ENCODE data around the gene BLOC1S3.

BLOC1S3 gene

DNA sequence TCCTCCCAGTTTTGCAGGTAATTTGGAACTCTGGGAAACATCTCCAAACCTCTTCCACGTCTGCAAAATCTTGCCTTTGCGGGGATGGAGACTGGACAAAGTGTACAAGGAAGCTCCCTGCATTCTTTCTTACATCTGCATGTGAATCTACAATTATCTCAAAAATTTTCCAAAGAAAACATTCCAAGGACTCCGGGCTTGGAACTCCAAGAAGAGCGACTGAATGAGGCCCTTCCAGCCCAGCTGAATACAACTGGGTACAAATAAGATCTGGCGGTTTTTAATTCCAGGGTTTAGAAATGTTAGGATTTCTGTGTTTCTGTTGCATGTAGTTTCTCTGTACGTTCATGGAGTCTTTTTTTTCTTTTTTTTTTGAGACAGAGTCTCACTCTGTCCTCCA is 38.1 kb downstream of the BLOC1S3 start:
- peaks cover 16% of the 10 kb centered on the region for H3K27me3 ChIP-seq (ENCODE audit: low read depth, low read length)
- no peak overlapping the region for H2AFZ ChIP-seq (ENCODE audit: low read depth, low read length)
- H3K4me1 ChIP-seq (ENCODE audit: low read length): peaks cover 9% of the 10 kb centered on the region
- no peak overlapping the region for H3K9ac ChIP-seq (ENCODE audit: low read length)
- TF ChIP-seq EZH2phosphoT487 (IDR thresholded peaks at IDR 0.05; ENCODE audit: low read depth): no peak
- TF ChIP-seq CTCF (IDR thresholded peaks at IDR 0.05; ENCODE audit: low read depth, low read length): no peak
- no peak overlapping the region for H3K4me3 ChIP-seq (ENCODE audit: low read length)
- no peaks in the 10 kb centered on the region for H3K36me3 ChIP-seq (replicated peaks; ENCODE audit: low read depth, low read length)
- H3K79me2 ChIP-seq (ENCODE audit: low read length): no peaks in the 10 kb centered on the region
- no peak overlapping the region for H3K4me2 ChIP-seq (ENCODE audit: low read length)
- no peak overlapping the region for H3K27ac ChIP-seq (ENCODE audit: low read length)
- no peaks in the 10 kb centered on the region for H3K9me3 ChIP-seq (ENCODE audit: insufficient read depth, low read length)
- H4K20me1 ChIP-seq (ENCODE audit: insufficient read depth, low read length): no peaks in the 10 kb centered on the region

DNA sequence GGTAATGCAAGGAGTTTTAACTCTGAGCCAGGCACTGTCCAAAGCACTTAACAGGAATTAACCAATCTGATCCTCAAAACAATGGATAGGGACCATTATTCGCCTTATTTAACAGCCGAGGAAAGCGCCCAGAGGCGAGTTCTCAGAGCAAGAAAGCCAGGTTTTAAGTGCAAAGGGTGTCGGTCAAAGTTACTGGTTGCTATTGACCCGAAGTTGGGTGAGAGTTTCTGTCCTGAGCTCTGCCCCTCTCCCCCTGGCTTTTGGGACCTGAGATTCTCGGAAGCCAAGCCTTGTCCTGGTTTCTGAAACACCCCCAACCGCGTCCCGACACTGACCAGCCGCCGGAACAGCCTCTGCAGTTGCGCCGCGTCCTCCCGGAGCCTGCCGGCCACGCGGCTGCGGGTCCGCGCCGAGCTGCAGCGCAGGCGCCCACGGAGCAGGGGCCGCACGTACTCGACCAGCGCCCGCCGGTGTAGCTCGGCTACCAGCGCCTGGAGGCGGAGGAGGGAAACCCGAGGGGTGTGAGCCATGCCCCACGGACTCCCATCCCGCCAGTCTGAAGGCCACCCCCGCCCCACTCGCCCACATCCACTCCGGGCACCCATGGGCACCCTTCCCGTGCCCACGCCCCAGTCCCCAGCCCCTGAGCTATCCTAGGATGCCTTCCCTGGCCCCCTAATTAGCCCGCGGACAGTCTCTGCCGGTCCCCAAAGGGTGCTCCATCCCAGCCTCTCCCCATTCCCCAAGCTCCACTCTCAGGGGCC is 38.8 kb downstream of the BLOC1S3 start:
- no peak overlapping the region for H3K9ac ChIP-seq (ENCODE audit: low read length)
- no peak overlapping the region for H3K27ac ChIP-seq (ENCODE audit: low read length)
- no peak overlapping the region for H3K4me2 ChIP-seq (ENCODE audit: low read length)

DNA sequence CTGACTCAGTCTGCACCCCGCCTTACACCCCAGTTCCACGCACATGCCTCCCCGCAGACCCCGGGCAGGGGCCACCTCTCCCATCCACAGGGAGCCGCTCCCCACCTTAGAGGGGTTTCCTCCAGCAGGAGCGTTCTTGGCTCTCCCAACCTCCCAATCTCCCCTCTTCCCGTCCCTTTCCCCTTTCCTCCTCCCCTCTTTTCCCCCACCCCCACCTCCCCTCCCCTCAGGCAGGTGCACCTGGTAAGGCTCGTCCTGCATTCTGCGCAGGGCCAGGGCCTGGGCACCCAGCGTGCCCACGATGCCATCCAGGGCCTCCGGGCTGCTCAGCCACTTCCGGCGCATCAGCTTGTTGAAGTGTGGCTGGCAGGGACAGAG is 39.4 kb downstream of the BLOC1S3 start:
- peaks cover 9% of the 10 kb centered on the region for H3K4me1 ChIP-seq (ENCODE audit: low read length)
- H3K27me3 ChIP-seq (ENCODE audit: low read depth, low read length): peaks cover 22% of the 10 kb centered on the region
- H4K20me1 ChIP-seq (ENCODE audit: insufficient read depth, low read length): no peaks in the 10 kb centered on the region
- H3K4me3 ChIP-seq (ENCODE audit: low read length): no peak overlapping the region
- no peaks in the 10 kb centered on the region for H3K79me2 ChIP-seq (ENCODE audit: low read length)
- H3K36me3 ChIP-seq (replicated peaks; ENCODE audit: low read depth, low read length): no peaks in the 10 kb centered on the region
- H3K27ac ChIP-seq (ENCODE audit: low read length): no peak overlapping the region
- no peak for TF ChIP-seq CTCF (IDR thresholded peaks at IDR 0.05; ENCODE audit: low read depth, low read length)
- no peak for TF ChIP-seq EZH2phosphoT487 (IDR thresholded peaks at IDR 0.05; ENCODE audit: low read depth)
- H3K9ac ChIP-seq (ENCODE audit: low read length): no peak overlapping the region
- no peak overlapping the region for H2AFZ ChIP-seq (ENCODE audit: low read depth, low read length)
- no peak overlapping the region for H3K4me2 ChIP-seq (ENCODE audit: low read length)
- H3K9me3 ChIP-seq (ENCODE audit: insufficient read depth, low read length): no peaks in the 10 kb centered on the region

More for the DNA sequence above, 38.8 kb downstream of the BLOC1S3 start:
- H3K4me3 ChIP-seq (ENCODE audit: low read length): no peak overlapping the region
- H3K79me2 ChIP-seq (ENCODE audit: low read length): no peaks in the 10 kb centered on the region
- H3K4me1 ChIP-seq (ENCODE audit: low read length): peaks cover 9% of the 10 kb centered on the region
- no peaks in the 10 kb centered on the region for H3K9me3 ChIP-seq (ENCODE audit: insufficient read depth, low read length)
- no peak overlapping the region for H2AFZ ChIP-seq (ENCODE audit: low read depth, low read length)
- H3K27me3 ChIP-seq (ENCODE audit: low read depth, low read length): peaks cover 18% of the 10 kb centered on the region
- no peaks in the 10 kb centered on the region for H3K36me3 ChIP-seq (replicated peaks; ENCODE audit: low read depth, low read length)
- TF ChIP-seq CTCF (IDR thresholded peaks at IDR 0.05; ENCODE audit: low read depth, low read length): no peak
- H4K20me1 ChIP-seq (ENCODE audit: insufficient read depth, low read length): no peaks in the 10 kb centered on the region

DNA sequence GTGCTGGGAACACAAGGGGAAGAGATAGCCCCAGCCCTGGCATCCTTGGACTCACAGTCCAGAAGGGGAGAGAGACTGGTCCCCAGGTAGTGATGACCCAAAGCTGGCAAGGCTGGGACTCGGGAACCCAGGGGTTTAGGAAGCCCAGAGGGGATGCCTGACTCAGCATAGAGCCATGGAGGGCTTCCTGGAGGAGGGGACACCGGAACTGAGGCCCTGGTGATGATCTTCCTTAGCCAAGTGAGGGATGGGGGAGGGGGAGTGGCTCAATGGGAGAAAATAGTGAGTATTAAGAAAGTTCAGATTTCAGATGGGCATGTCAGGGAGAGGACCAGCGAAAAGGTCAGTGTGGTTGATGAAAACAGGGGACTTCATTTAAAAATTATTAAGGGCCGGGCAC is 39.8 kb downstream of the BLOC1S3 start:
- no peaks in the 10 kb centered on the region for H3K9me3 ChIP-seq (ENCODE audit: insufficient read depth, low read length)
- H3K9ac ChIP-seq (ENCODE audit: low read length): no peak overlapping the region
- H3K79me2 ChIP-seq (ENCODE audit: low read length): no peaks in the 10 kb centered on the region
- no peaks in the 10 kb centered on the region for H4K20me1 ChIP-seq (ENCODE audit: insufficient read depth, low read length)
- H2AFZ ChIP-seq (ENCODE audit: low read depth, low read length): no peak overlapping the region
- no peak overlapping the region for H3K27ac ChIP-seq (ENCODE audit: low read length)
- no peaks in the 10 kb centered on the region for H3K36me3 ChIP-seq (replicated peaks; ENCODE audit: low read depth, low read length)
- peaks cover 22% of the 10 kb centered on the region for H3K27me3 ChIP-seq (ENCODE audit: low read depth, low read length)
- H3K4me2 ChIP-seq (ENCODE audit: low read length): no peak overlapping the region
- no peak overlapping the region for H3K4me3 ChIP-seq (ENCODE audit: low read length)
- no peak for TF ChIP-seq CTCF (IDR thresholded peaks at IDR 0.05; ENCODE audit: low read depth, low read length)
- TF ChIP-seq EZH2phosphoT487 (IDR thresholded peaks at IDR 0.05; ENCODE audit: low read depth): no peak
- H3K4me1 ChIP-seq (ENCODE audit: low read length): peaks cover 9% of the 10 kb centered on the region

Data from OCI-LY3 (cell line).